ENCODE results near the gene TIMP3.
"Not testable (repeated sequence)": the region's sequence is repeated elsewhere in the genome, so short reads cannot be mapped to it uniquely, and the experiment has no call there.

The TIMP3 gene

DNA sequence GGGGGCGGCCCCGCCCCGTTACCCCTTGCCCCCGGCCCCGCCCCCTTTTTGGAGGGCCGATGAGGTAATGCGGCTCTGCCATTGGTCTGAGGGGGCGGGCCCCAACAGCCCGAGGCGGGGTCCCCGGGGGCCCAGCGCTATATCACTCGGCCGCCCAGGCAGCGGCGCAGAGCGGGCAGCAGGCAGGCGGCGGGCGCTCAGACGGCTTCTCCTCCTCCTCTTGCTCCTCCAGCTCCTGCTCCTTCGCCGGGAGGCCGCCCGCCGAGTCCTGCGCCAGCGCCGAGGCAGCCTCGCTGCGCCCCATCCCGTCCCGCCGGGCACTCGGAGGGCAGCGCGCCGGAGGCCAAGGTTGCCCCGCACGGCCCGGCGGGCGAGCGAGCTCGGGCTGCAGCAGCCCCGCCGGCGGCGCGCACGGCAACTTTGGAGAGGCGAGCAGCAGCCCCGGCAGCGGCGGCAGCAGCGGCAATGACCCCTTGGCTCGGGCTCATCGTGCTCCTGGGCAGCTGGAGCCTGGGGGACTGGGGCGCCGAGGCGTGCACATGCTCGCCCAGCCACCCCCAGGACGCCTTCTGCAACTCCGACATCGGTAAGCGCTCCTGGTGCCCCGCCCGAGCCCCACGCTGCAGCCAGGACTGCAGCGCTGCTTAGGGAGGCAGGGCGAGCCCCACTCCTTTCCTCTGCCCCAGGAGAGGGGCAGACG is at the start of gene TIMP3:
TSS of gene TIMP3 (plus strand) at position 169 of the 700 bp plus-strand sequence. CDS start at position 466, 297 bp downstream.
- H3K36me3 ChIP-seq (replicated peaks): peaks cover 8% of the 10 kb centered on the region
- H3K27me3 ChIP-seq (replicated peaks): no peaks in the 10 kb centered on the region
- H3K4me3 ChIP-seq (ENCODE audit: low read depth, low read length): peak within 1 kb of the TSS; percentile 85
- peak; percentile 72 for DNase-seq
- H3K27ac ChIP-seq: peak within 1 kb of the TSS; percentile 36
- TF ChIP-seq, protein P1, sequence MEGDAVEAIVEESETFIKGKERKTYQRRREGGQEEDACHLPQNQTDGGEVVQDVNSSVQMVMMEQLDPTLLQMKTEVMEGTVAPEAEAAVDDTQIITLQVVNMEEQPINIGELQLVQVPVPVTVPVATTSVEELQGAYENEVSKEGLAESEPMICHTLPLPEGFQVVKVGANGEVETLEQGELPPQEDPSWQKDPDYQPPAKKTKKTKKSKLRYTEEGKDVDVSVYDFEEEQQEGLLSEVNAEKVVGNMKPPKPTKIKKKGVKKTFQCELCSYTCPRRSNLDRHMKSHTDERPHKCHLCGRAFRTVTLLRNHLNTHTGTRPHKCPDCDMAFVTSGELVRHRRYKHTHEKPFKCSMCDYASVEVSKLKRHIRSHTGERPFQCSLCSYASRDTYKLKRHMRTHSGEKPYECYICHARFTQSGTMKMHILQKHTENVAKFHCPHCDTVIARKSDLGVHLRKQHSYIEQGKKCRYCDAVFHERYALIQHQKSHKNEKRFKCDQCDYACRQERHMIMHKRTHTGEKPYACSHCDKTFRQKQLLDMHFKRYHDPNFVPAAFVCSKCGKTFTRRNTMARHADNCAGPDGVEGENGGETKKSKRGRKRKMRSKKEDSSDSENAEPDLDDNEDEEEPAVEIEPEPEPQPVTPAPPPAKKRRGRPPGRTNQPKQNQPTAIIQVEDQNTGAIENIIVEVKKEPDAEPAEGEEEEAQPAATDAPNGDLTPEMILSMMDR (IDR thresholded peaks at IDR 0.05; ENCODE audit: low read depth, low read length, missing control alignments): no peak
- in situ Hi-C loops (cut with HindIII; ENCODE audit: low pct_ligation_motif_present, low sequenced_read_pairs): no loop called here

DNA sequence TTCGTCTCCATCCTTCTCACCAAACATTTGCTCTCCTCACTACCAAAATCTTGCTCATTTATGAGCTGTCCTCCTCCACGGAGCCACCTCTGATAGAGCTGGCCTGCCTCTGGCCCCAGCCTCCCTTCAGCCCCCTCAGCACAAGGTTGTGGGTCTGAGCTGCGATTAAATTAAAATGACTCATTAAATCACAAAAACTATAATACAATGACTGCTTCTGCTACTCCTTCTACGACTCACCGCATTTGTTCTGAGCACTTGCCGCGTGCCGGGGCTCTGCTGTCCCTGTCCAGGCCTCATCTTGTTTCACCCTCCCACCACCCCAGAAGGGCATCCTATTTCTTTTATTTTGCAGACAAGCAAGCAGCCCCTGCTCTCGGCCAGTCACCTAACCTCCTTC is 49.2 kb upstream of the TIMP3 start:
- in situ Hi-C loops (cut with HindIII; ENCODE audit: low pct_ligation_motif_present, low sequenced_read_pairs): no loop called here
- TF ChIP-seq, protein P1 (IDR thresholded peaks at IDR 0.05; ENCODE audit: low read depth, low read length, missing control alignments): no peak
- H3K36me3 ChIP-seq (replicated peaks): no peaks in the 10 kb centered on the region
- DNase-seq: no peak
- H3K27me3 ChIP-seq (replicated peaks): no peaks in the 10 kb centered on the region
- H3K27ac ChIP-seq: peak overlapping the region; percentile 87
- no peak overlapping the region for H3K4me3 ChIP-seq (ENCODE audit: low read depth, low read length)

DNA sequence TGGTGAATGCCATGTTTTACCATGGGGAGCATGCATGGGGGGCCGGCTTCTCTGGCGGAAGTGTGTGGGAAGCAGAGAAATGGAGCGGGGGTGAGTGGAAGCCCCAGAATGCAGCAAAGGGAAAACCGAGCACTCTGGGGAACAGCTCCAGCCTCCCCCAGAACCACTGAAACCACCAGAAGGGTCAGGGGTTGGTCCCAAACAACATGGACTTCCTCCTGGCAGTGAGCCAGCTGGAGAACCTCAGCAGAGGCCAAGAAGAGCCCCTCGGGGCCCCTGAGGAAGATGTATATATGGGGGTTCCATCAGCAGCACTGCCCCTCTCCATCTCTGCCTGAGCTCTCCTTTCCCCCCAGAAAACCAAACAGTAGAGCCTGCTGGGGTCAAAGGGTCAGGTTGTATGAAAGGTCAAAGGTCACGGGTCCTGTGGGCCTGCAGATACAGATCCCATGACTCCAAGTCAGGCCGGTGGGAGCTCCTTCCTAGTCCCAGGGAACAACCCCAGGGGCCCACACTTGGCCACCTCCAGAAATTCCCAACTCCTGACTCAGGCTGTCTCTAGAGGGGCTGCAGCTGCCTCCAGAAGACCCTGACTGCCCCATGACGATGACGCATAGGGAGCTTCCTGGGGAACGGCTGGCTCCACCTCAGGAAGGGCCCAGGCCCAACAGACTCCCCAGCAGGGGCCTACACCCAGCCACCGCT is 48.5 kb upstream of the TIMP3 start:
- TF ChIP-seq, protein P1 (IDR thresholded peaks at IDR 0.05; ENCODE audit: low read depth, low read length, missing control alignments): no peak
- peak; percentile 83 for DNase-seq
- Histone ChIP-seq H3K27ac (peak overlapping the region; percentile 87), H3K27me3 (replicated peaks) (no peaks in the 10 kb centered on the region), H3K36me3 (replicated peaks) (no peaks in the 10 kb centered on the region), H3K4me3 (ENCODE audit: low read depth, low read length) (no peak overlapping the region)
- in situ Hi-C loops (cut with HindIII; ENCODE audit: low pct_ligation_motif_present, low sequenced_read_pairs): no loop called here

DNA sequence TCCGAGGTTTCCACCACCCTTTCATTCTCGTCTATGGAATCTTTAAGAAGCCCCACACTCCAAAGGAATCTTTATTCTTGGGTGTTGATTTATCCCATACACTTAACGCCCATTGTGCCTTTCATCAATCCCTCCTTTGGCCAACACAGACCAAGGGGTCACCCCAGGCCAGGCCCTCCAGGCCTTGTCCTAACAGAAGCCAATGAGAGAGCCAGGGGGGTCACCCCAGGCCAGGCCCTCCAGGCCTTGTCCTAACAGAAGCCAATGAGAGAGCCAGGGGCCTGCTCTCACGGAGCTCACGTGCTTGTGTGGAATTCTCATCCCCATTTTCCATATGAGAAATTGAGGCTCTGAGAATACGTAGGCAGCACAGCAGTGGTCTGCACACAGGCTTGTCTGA is 47.9 kb upstream of the TIMP3 start:
- DNase-seq: no peak
- no peaks in the 10 kb centered on the region for H3K36me3 ChIP-seq (replicated peaks)
- TF ChIP-seq, protein P1 (IDR thresholded peaks at IDR 0.05; ENCODE audit: low read depth, low read length, missing control alignments): no peak
- H3K27ac ChIP-seq: peak overlapping the region; percentile 87
- in situ Hi-C loops (cut with HindIII; ENCODE audit: low pct_ligation_motif_present, low sequenced_read_pairs): no loop called here
- no peak overlapping the region for H3K4me3 ChIP-seq (ENCODE audit: low read depth, low read length)
- H3K27me3 ChIP-seq (replicated peaks): no peaks in the 10 kb centered on the region

DNA sequence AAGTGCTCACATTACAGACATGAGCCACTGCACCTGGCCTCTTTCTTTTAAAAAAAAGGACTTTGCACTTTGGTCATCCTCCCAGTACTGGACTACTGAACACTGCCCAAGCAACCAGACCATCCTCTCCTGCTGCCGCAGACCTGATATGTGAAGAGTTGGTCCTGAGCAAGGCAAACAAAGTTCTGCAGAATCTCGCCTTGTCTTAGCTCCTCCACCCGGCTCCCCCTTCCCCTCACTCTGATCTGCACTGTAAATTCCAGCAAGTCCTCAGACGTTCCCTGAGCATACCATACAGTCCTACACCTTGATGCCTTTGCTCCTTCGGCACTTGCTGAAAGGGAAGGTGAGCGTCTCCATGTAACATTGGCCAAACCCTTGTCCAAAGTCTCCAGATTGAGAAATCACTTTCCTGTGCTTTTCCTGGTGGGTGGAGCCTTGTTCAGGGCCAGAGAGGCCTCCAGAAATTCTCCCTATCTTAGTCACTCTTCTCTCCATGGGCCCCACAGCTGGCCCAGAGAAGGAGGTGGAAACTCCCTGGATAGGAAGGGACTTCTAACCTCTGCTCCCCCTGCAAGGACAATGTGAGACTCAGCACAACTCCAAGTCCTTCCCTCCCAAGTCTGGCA is 47.0 kb upstream of the TIMP3 start:
- H3K27me3 ChIP-seq (replicated peaks): no peaks in the 10 kb centered on the region
- peak; percentile 46 for DNase-seq
- no peaks in the 10 kb centered on the region for H3K36me3 ChIP-seq (replicated peaks)
- TF ChIP-seq, protein P1 (IDR thresholded peaks at IDR 0.05; ENCODE audit: low read depth, low read length, missing control alignments): no peak
- H3K4me3 ChIP-seq (ENCODE audit: low read depth, low read length): no peak overlapping the region
- peak overlapping the region; percentile 87 for H3K27ac ChIP-seq
- in situ Hi-C loops (cut with HindIII; ENCODE audit: low pct_ligation_motif_present, low sequenced_read_pairs): no loop called here

DNA sequence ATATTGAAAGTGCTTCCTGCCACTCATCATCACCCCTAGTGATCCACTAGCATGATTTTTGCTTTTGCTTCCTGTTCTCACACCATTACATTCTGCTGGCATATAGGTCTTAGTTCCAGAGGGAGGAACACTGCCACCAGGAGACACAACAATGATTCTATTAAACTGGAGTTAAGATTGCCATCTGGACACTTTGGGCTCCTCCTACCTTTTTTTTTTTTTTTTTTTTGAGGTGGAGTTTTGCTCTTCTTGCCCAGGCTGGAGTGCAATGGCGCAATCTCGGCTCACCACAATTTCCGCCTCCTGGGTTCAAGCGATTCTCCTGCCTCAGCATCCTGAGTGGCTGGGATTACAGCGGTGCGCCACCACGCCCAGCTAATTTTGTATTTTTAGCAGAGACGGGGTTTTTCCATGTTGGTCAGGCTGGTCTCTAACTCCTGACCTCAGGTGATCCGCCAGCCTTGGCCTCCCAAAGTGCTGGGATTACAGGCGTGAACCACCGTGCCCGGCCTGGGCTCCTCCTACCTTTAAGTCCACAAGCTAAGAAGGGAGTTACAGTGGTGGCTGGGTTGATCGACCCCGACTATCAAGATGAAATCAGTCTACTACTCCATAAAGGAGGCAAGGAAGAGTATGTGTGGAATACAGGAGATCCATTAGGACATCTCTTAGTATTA is 44.3 kb upstream of the TIMP3 start:
- in situ Hi-C loops (cut with HindIII; ENCODE audit: low pct_ligation_motif_present, low sequenced_read_pairs): not testable (repeated sequence)

More for the DNA sequence above, 44.3 kb upstream of the TIMP3 start:
- not testable (repeated sequence) for H3K36me3 ChIP-seq (replicated peaks); H3K4me3 ChIP-seq (ENCODE audit: low read depth, low read length); H3K27me3 ChIP-seq (replicated peaks); DNase-seq; H3K27ac ChIP-seq
